Stomach smooth muscle (tissue), 2 donors: ENCODE measurements around the gene CGB7.

Source experiments
- H3K27ac ChIP-seq: one replicate; pipeline ENCODE4 v1.7.0; 2013; ENCODE audit warnings: mild to moderate bottlenecking, low read length, inconsistent platforms
- H3K27me3 ChIP-seq, 2 donors: one replicate each; pipeline ENCODE4 v1.7.0; 2013; ENCODE audit warnings: low read length in 2 of 2; ENCODE audit not compliant: insufficient read depth in 2 of 2, control insufficient read depth in 1 of 2
- H3K36me3 ChIP-seq, 2 donors: one replicate each; pipeline ENCODE4 v1.7.0; 2013; ENCODE audit warnings: low read length in 2 of 2; ENCODE audit not compliant: control insufficient read depth in 2 of 2, insufficient read depth in 2 of 2
- H3K4me1 ChIP-seq: one replicate; pipeline ENCODE4 v1.7.0; 2013; ENCODE audit warnings: low read length; ENCODE audit not compliant: control insufficient read depth, insufficient read depth
- H3K4me3 ChIP-seq, 2 donors: one replicate each; pipeline ENCODE4 v1.7.0; 2013; ENCODE audit warnings: low read length in 2 of 2
- H3K9ac ChIP-seq, 2 donors: one replicate each; pipeline ENCODE4 v1.7.0; 2013; ENCODE audit warnings: low read length in 2 of 2, mild to moderate bottlenecking in 1 of 2
- H3K9me3 ChIP-seq, 2 donors: one replicate each; pipeline ENCODE4 v1.7.0; 2013; ENCODE audit warnings: low read length in 2 of 2; ENCODE audit not compliant: control insufficient read depth in 2 of 2
- donor health status: healthy.
- donor health status: Pancreatic carcinoma.

The CGB7 gene

GRCh38 chr19:49057636-49058234 lies at the start of gene CGB7:
CGB7 (minus strand) TSS chr19:49057749; CDS start chr19:49055375, 2,374 bp downstream.
- Histone ChIP-seq H3K9ac (peak within 1 kb of the TSS; percentile 33 to 47), H3K4me3 (peak within 1 kb of the TSS; percentile 57 to 75), H3K9me3 (no peaks in the 10 kb centered on the region), H3K27me3 (peaks cover 24 to 25% of the 10 kb centered on the region in 2 donors), H3K4me1 (peaks cover 22% of the 10 kb centered on the region), H3K27ac (no peak within 1 kb of the TSS), H3K36me3 (no peaks in the 10 kb centered on the region)

DNA sequence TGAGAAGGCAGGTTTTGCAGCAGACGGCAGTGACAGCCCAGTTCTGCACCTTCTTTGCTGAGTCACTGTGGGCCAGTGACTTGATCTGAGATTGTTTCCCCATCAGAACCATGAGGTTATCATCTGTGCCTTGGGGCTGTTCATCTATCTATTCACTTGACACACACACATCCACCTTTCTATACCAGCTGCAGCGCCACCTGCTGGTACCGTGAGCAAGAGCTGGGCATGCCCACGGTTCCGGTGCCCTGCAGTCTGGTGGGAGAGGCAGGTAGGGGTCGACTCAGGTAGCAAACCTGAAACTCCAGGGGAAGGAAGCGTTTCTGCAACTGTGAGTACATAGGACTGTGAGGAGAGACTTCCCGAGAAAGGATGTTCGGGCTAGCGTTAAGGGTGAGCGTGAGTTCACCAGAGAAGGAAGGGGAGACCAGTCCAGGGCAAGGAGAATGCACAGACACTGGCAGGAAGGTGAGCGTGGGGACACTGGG lies 49.1 kb upstream of the CGB7 start:
- H3K9ac ChIP-seq = no peak overlapping the region
- no peak overlapping the region for H3K4me3 ChIP-seq
- H3K27ac ChIP-seq = no peak overlapping the region
- H3K4me1 ChIP-seq = peaks cover 6% of the 10 kb centered on the region
- no peaks in the 10 kb centered on the region for H3K9me3 ChIP-seq
- no peaks in the 10 kb centered on the region for H3K27me3 ChIP-seq
- peaks cover 34 to 44% of the 10 kb centered on the region in 2 donors for H3K36me3 ChIP-seq

DNA sequence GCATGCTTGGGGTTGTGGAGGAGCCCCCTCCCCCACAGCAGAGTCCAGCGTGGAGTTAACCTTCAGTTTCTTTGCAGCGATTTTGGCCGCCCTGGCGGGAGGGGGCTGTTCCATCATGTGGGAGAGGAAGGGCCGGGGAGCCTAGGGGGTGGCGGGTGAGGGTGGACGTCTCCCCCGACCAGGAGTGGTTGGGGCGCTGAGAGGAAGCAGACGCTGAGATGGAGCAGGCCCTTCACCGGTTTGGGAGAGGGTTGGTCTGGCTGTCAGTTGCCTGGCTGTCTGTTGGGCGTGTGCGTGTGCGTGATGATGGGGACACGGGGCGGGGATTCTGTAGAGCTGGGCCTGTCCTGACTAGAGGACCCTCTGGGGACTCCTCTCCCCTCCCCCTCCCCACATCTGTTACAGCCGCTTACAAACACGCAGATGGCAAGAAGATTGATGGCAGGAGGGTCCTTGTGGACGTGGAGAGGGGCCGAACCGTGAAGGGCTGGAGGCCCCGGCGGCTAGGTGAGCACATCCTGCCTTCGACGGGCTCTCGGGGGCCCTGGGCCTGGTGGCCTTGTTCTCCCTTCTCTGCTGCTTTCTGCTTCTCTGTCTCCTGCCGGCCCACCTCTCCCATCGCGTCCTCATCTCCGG lies 46.8 kb upstream of the CGB7 start:
- peaks cover 3% of the 10 kb centered on the region for H3K4me1 ChIP-seq
- H3K36me3 ChIP-seq = peaks cover 50 to 59% of the 10 kb centered on the region in 2 donors
- H3K9ac ChIP-seq = no peak overlapping the region
- H3K27me3 ChIP-seq = no peaks in the 10 kb centered on the region
- H3K4me3 ChIP-seq = no peak overlapping the region
- no peaks in the 10 kb centered on the region for H3K9me3 ChIP-seq
- no peak overlapping the region for H3K27ac ChIP-seq

DNA sequence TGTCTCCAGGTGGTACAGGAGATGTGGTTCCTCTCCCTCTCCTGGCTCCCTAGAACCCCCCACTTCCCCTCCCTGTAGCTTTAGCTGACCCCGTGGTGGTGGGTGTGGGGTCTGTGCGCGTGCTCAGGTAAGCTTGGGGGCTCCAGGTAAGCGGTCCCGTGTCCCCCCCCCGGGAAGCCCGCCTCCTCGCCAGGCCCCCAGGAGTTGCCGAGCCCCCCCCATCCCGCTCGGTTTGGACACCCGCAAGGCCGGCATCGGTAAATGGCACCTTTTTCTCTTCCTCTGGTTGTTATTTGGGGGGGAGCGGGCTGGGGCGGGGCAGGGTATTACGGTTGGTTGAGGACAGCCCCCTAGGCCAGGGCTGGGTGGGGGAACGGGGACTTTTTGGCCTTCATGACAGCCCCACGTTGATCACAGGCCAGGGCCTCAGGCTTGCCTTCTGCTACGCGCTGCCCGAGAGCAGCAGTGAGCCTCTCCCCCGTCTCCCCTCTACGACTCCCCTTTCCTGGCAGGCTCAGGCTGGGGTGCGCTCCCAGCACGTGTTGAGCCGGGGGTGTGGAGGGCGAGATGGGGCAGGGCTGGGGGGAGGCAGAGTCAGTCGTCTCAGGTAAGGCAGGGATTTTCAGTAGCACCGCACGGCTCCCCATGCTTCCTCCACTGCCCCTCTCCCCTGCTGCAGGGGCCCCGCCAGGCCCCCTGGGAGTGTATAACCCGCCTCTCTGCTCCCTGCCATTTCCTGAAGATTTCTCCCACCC lies 46.0 kb upstream of the CGB7 start:
- Histone ChIP-seq H3K4me1 (peaks cover 8% of the 10 kb centered on the region), H3K4me3 (no peak overlapping the region), H3K9ac (no peak overlapping the region), H3K27ac (no peak overlapping the region), H3K36me3 (peaks cover 57 to 61% of the 10 kb centered on the region in 2 donors), H3K9me3 (no peaks in the 10 kb centered on the region), H3K27me3 (no peaks in the 10 kb centered on the region)

DNA sequence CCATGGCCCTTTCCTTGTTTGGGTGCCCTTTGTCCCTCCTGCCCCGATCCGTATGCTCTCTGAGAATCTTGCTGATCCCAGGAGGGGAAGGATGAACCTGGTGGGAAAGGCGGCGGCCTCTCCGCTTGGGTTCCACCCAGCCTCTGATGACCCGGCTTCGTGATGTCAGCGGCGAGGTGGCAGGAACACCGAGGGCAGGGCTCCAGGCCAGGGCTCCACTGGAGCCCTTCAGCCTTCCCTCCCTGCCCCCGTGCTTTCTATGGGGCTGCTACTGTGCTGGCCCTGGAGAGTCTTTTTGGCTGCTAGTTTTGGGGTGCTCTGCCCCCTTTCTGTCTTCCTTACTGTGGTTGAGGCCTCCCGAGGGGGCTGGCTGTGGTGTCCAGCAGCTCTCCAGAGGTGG lies 44.8 kb upstream of the CGB7 start:
- no peaks in the 10 kb centered on the region for H3K27me3 ChIP-seq
- no peaks in the 10 kb centered on the region for H3K9me3 ChIP-seq
- no peak overlapping the region for H3K9ac ChIP-seq
- no peak overlapping the region for H3K4me3 ChIP-seq
- H3K4me1 ChIP-seq = peaks cover 14% of the 10 kb centered on the region
- no peak overlapping the region for H3K27ac ChIP-seq
- H3K36me3 ChIP-seq = peaks cover 58 to 62% of the 10 kb centered on the region in 2 donors

- Histone ChIP-seq H3K36me3 (peaks cover 52% of the 10 kb centered on the region in 2 donors), H3K27me3 (no peaks in the 10 kb centered on the region), H3K9me3 (no peaks in the 10 kb centered on the region), H3K4me3 (no peak overlapping the region), H3K4me1 (peaks cover 15% of the 10 kb centered on the region), H3K27ac (no peak overlapping the region), H3K9ac (no peak overlapping the region)
Observed at GRCh38 chr19:49101160-49101559, 43.6 kb upstream of the CGB7 start.

GRCh38 chr19:49098795-49099194 lies 41.2 kb upstream of the CGB7 start:
- Histone ChIP-seq H3K9me3 (no peaks in the 10 kb centered on the region), H3K27me3 (no peaks in the 10 kb centered on the region), H3K4me1 (peaks cover 20% of the 10 kb centered on the region), H3K27ac (no peak overlapping the region), H3K4me3 (no peak overlapping the region), H3K36me3 (peaks cover 39 to 41% of the 10 kb centered on the region in 2 donors), H3K9ac (no peak overlapping the region)

DNA sequence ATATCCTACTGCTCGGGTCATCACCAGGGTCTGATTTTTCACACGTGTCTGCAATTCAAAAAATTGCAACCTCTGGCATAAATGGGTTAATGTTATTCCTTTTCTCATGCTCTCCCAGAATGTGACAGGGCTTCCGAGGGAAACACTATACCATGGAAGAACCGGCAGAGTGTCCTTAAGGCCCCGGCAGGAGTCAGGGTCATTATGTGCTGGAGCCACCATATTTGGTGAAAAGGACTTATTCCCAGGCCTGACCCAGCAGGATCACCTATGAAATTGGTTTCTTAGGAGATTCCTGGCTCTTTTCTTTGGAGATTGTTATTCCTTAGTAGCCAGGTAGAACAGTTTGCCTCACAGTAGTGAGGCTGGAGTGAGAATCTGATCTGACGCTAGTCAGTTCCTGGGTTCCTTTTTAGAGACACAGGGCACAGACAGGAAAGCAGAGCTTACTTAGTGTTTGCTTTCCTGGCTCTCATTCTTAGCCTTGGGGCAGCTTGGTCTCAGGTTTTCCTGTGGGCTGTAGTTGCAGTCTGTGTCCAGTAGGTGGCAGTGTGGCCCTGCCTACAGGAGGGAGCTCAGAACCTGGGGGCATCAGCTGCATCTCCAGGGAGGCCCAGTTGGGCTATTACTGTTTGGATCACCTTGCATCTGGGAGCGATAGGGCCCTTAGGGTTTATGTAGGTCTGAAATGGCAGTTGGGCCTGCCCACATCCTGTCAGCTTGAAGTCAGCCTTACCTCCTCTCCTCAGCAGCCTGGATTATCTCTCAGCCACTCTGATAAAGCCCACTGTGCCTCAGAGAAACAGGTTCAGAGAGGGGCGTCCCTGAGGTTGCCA lies 40.1 kb upstream of the CGB7 start:
- peaks cover 19% of the 10 kb centered on the region for H3K4me1 ChIP-seq
- no peak overlapping the region for H3K27ac ChIP-seq
- H3K4me3 ChIP-seq = no peak overlapping the region
- H3K9me3 ChIP-seq = no peaks in the 10 kb centered on the region
- H3K9ac ChIP-seq = peak overlapping the region in 1 of 2 donors; percentile 13
- no peaks in the 10 kb centered on the region for H3K27me3 ChIP-seq
- H3K36me3 ChIP-seq = peaks cover 33 to 41% of the 10 kb centered on the region in 2 donors

DNA sequence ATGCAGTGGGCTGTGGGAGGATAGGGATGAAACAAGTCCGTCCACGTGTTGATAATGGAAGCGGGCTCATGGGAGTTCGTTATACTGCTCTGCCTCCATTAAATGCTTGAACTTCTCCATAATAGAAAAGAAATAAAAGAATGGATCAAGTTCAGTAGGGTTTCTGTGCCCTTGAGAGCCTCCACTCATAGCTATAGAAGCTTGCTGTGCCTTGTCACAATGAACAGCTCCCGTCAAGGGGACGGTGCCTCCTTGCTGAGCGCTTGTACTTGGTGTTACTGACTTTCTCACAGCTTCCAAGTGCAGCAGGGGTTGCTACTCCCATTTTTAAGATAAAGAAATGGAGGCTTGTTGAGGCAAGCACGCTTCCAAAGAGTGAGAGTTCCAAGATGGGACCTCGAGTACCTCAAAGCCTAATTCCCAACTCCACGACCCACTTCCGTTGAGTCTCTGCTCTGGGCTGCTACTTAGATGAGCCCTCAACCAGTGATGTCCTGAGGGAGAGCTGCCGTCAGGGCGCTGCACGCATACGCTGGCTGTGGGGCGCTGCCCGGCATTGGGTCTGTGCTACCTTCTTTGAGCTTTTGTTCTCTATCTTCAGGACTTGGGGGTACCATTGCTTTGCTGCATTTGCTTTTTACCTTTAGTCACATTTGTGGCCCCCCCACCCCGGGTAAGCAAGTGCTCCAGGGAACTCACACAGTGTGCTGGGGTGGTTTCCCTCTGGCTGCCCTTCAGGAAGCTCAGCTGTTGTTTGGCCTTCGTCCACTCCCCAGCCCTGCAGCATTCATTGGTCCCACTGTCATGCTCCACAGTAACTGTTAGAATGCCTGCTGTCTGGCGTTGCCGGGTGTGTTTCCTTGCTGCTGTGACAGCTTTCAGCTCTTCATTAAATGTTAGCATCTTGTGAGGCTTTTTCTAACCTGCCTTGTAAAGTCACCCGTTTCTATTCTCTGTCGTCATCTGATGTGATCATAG lies 37.2 kb upstream of the CGB7 start:
- peaks cover 17% of the 10 kb centered on the region for H3K4me1 ChIP-seq
- no peaks in the 10 kb centered on the region for H3K27me3 ChIP-seq
- H3K9me3 ChIP-seq = no peaks in the 10 kb centered on the region
- H3K4me3 ChIP-seq = no peak overlapping the region
- no peak overlapping the region for H3K27ac ChIP-seq
- no peak overlapping the region for H3K9ac ChIP-seq
- peaks cover 30 to 42% of the 10 kb centered on the region in 2 donors for H3K36me3 ChIP-seq
